GM19372 (cell line): ENCODE measurements around the gene AGXT.

Experiments used
- ATAC-seq: cut with Tn5 transposase; IDR thresholded peaks from one replicate; pipeline ENCODE4 v1.9.1; 2021; ENCODE audit warnings: mild to moderate bottlenecking, low read depth, moderate library complexity; ENCODE audit not compliant: unreplicated experiment

AGXT gene

DNA sequence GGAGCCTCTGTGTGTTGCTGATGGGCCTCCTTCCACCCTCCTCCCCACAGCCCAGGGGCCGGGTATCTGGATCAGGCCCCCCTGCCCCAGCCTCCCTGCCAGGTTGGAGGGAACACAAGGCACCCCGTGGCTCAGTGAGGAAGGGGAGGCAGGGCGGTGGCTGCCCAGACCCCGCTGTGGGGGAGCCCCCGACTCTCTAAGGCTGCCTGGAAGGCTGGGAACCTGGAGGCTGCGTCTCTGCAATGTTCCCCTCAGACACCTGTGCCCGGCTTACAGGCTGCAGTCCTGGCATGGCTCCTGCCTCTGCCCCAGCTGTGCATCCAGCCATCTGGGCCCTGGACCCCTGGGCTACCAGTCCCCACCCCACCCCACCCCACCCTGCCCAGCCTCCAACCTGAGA is 27.8 kb downstream of the AGXT start:
- no peak for ATAC-seq

DNA sequence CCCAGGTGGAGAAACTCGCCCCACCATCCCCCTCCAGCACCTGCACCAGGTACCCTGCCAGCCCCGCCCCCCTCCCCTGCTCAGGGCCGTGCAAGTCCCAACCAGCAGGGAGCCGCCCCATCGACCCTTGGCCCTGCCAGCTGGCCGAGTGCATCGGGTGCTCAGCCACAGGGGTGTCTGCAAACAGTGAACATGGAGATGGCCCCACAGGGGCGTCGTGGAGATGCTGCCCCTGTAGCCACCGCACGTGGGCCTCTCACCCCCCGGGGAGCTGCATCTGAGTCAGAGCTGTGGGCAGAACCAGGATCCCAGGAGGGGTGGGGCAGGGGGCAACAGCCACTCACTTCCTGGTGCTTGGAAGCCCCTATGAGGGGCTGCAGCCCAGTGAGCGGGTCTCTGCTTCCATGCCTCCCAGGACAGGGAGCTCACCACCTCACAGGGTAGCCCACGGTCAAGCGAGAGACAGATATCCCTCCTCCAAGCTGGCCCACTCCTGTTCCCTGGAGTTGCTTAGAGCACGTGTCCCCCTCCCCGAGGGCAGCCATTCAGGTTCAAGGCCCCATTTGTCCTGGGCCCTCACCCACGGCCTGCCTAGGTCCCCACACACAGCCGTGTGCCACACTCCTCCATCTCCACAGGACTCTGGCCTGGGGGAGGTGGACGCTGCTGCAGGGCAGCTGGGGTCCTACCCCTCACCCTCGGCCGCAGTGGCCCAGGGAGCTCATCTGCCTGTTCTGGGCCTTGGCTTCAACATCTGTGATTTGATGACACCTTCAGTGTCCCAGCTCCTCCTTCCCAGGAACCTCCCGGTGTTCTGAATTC is 28.5 kb downstream of the AGXT start:
- ATAC-seq, result no peak

DNA sequence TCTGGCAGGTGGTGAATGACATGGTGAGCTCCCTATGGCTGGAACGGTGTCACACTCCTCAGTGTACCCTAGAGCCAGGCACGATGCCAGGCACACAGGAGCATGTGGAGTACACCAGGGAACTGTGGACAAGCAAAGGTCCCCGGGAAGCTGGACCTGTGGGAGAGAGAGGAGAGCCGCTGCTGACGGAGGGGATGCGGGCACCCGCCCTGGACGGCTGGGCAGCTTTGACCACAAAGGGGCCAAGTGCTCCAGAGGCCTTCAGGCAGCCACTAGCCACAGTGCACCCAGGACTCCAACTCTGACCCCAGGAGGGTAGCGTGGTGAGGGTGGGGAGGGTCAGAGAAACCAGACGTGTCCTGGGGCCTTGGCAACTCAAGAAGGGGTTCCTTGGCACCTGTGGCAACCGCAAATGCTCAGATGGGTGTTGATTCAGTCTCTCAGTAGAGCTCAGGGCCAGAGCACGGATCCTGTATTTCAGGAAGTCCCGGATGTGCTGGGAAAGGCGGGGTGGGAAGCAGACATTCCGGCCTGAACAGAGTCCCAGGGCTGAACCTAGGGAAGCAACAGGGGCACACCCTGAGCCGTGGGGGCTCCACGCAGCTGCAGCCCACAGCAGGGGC is 29.6 kb downstream of the AGXT start:
- ATAC-seq, result no peak

DNA sequence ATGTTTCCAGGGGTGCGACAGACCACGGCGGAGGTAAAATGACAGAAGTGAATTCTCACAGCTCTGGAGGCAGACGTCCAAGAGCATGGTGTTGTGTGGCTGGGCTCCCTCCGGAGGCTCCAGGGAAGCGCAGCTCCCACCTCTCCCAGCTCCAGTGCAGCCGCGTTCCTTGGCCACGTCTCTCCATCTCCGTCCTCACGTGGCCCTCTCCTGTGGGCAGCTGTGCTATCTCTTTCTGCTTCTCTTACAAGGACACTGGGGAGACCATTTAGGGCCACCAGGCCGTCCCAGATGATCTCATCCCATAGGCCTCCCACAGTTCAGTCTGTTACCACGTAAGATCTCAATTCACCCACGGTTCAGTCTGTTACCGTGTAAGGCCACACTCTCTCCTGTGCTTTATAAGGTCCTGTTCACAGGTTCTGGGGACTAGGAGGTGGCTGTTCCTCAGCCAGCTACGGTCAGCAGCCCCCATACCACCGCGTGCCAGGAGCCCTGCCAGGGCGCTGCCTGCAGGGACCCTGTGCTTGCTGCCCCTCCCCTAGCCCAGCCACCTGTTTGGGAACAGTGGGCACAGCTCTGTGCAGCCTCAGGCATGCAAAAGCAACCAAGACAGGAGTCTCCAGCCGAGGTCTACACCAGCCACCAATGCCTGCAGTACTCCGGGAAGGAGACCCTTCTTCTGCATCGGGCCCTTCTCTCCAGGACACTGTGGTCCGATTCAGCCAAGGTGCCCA is 30.3 kb downstream of the AGXT start:
- no peak for ATAC-seq

DNA sequence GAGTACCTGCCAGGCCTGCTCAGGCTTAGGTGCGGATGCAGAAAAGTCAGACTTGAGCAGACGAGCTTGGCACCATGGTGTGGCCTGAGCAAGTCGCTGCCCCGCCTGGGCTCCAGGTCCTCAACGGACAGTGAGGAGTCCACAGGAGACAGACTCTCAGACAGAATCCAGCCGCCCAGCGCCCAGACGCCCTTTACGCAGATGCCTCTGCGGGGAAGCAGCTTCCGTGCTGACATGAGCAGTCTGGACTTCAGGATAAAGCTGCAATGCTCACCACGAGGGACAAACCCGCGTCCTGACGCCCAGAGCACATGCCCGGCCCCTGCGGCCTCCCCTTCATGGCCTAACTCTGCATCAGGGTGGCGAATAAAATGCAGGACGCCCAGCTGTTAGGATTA is 30.8 kb downstream of the AGXT start:
- no peak for ATAC-seq

DNA sequence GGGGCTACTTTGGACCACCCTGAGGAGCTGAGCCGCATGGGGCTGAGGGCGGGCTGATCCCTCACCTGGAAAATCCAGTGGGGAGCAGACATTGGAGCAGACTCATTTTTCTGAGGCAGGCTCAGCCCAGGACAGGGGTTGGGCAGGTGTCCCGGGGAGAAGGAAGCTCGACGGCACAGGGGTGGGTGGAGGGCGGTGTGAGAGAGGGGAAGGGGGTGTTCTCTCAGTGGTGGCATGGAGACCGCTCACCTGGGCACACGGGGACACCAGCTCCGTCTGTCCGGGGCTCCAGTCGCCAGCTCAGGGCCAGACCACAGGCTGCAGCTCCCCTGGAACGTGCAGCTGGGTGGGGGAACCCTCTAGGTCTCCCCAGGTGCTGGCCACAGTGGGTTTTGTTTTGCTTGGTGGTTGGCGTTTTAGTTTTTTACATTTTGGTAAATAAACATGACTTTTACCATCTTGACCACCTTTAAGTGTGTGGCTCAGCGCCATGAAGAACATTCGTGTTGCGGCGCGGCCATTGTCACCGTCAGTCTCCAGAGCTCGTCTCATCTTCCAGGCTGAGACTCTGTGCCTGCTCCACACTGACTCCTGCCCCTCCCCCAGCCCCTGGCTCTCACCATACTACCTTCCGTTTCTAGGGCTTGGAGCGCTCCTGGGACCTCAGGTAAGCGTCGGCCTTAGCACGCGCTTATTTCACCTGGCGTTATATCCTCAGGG is 31.7 kb downstream of the AGXT start:
- no peak for ATAC-seq

DNA sequence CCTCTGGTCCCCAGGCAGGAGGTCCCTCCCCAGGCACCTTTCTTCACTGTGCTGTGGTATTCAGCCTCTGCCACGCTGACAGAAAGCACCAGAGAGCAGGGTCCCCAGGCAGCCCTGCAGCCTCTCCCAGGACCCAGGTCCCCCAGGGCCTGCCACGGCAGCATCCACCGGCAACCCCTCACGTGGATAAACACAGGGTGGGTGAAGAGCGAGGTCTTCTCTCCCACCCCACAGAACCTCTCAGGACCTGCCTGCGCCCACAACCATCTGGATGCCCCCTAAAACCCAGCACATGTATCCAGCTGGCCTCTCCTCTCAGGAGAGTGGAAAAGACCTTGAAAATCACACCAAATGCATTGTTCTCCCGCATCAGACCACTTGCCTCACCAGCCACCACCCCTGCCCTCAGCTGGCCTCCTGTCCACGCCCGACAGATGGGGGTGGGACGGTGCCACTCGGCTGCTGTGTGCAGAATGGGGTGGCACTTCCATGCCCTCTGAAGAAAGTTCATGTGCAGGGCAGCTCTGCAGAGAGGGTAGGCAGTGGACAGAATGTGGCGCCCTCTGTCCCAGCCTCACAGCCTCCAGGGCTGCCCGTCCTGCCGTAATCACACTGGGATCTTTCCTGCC is 33.5 kb downstream of the AGXT start:
- ATAC-seq, result no peak

DNA sequence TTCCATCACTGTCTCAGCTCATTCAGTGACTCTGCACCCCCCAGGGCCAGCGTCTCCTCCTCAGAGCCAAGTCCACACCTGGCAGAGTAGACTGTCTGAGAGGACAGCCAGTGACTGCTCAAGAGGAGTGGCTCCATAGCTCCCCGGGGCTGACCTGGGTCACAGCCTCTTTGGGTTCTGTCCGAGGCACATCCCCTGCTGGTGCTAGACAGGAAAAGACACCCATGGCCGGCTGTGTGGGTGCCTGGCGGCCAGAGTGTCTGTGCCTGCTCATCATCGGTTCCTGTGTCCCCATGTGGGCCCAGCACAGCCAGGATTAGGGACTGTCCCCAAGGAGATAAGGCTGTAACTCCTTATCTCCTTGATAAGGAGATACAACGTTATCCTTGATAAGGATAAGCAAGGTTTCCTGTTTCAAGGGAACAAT is 34.0 kb downstream of the AGXT start:
- no peak for ATAC-seq

DNA sequence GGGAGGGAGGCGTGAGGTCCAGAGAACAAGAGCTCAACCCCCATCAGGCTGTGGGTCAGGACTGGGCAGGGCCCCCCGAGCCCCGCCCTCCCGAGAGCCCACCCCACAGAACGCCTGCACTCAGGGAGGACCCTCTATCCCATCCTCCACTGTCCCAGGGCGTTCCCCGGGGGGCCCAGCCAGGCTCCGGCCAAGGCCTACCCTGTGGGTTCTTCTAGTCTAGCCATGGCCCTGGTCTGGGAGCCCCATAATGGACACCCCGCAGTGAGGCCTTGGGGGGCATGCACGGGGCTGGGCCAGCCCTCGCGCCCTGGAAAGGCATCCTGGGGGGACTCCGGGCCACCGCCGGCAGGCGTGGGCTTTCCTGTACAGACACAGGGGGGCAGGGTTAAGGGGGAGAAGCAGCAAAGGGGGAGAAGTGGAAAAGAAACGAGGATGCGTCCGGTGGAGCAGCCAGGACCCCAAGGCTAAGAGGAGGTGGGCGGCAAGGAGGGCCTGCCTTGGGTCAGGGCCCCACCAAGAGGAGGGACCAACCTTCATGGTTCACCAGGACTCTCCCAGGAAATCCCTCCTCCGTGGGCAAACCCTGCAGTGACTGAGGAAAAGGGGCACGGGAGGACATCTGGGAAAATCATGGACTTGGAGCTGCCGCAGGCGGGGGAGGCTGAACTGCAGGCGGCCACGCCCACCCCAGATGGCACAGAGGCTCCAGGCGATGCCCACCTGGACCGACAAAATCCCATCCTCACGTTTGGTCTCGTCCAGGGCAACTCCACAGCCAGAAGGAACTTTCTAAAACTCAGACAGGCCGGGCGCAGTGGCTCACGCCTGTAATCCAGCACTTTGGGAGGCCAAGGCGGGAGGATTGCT is 34.8 kb downstream of the AGXT start:
- no peak for ATAC-seq

DNA sequence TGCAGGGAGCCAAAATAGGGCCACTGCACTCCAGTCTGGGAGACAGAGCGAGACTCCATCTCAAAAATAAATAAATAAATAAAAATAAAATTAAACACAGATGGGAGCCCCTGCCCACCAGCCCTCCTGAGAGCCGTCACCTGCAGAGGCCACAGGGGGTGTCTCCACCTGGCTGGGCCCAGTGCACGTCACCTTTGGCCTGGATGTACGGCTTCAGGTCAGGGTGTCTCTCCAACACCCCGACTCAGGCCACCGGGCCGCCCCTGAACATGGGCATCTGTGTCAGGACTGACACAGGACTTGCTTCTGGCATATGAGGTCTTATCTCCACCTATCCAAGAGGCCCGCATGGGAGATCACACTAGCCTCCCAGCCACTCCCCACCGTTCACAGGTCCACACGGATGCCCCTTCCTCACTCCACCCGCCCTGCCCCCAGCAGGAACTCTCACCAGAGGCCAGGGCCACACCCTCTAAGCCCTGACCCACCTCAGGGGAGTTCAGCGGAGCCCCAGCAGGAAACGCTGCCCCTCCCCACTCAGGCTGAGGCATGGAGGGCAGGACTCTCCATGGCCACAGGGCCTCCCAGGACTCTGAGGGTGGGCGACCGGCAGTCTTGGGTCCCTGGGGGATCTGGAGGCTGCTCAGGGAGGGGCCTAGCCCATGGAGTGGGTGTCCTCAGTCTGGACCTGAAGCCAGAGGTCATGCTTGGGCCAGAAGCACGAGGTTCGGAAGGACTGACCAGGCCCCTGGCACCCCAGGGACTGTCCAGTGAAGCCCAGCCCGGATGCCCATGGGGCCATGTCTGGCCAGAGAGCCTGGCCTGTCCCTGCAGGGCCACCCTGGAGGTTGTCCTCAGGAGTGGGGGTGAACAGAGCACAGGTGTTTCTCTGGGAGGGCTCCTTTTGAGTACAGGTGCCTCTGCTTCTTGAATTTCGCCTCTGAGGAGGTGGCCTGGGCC is 35.9 kb downstream of the AGXT start:
- ATAC-seq, result no peak

DNA sequence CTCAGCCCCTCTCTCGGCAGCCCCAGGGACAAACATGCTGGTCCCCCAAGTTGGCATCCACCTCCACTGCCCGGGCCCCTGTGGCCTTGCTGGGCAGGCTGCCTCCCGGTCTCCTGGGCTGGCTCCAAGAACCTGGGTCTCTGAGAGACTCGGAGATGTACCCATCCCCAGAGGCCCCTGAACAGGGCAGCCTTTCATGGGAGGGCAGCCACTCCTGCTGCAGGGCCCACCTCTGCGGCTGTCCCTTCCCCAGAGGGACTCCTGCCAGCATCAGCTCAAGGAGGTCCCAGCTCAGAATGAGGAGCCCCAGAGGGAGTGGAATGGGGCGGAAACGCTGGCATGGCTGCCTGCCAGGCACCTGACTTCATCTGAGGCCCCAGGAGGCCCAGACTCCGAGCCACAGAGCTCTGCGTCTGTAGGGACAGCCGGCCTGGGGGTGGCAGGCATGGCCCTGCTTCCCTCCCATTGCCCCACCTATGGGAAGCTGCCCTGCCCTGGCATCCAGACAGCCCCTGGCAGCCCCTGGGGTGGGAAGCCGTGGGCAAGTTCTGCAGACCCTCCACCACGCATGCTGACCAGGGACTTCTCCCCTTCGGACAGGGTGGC is 36.7 kb downstream of the AGXT start:
- no peak for ATAC-seq

DNA sequence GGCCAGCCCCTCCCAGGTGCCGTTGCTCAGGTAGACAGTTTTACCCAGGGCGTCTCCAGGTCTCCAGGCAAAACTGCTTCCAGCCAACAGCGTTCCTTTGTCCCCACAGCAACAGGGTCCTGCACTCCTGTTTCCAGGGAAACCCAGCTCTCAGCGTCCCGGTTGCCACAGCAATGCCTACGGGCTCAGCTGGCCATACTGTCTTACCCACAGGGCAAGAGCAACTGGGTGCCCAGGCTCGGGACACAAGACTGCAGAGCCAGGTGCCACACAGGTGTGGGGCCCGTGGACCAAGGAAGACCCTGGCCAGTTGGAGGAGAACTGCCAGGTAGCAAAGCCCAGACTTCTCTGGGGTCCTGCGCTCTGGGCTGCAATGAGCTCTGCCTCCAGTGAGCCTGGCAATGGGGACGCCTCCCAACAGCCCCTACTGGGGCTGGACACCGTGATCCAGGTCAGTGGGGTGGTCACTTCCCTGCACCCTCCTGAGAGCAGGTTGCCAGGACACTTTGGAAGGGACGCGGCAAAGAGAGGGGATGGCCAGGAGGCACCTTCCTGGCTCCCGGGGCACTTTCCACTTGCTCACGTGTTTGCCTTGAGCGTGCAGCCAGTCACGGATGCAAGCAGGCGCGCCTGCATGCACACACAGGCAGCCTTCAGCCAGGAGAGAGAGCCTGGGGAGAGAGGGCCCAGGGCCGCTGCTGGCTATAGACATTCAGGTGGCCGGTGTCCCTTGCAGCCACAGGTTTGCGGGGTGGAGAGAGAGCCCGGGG is 37.7 kb downstream of the AGXT start, which contains the start of gene CROCC2:
Gene CROCC2 (plus strand): TSS at position 196 of the 770 bp plus-strand sequence. CDS start 178 bp downstream, at position 374.
- ATAC-seq, result no peak

DNA sequence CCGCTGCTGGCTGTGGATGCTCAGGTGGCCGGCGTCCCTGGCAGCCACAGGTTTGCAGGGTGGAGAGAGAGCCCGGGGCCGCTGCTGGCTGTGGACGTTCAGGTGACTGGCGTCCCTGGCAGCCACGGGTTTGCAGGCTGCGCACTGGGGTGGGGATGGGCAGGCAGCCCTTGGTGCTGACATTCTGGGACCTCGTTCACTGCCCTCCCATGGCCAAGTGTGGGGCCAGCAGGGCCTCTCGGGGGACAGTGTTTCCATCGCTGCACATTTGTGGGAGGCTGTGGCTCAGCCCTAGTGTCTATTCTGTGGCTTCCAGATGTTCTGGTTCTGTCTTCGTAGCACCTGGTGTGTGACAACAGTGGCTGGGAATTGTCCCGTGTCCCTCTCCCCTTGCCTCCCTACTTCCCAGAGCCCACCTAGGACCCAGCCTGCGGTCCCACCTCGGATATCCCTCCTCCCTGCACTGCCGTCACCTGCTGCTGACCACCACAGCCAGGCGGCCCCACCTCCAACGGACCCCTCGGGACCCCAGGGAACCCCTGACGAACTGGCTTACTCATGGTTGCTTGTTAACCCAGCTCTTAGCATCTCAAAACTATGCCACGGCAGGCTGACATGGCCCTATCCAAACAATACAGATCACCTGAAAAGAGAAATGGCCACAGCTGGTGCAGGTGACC is 38.4 kb downstream of the AGXT start:
- ATAC-seq, result no peak

DNA sequence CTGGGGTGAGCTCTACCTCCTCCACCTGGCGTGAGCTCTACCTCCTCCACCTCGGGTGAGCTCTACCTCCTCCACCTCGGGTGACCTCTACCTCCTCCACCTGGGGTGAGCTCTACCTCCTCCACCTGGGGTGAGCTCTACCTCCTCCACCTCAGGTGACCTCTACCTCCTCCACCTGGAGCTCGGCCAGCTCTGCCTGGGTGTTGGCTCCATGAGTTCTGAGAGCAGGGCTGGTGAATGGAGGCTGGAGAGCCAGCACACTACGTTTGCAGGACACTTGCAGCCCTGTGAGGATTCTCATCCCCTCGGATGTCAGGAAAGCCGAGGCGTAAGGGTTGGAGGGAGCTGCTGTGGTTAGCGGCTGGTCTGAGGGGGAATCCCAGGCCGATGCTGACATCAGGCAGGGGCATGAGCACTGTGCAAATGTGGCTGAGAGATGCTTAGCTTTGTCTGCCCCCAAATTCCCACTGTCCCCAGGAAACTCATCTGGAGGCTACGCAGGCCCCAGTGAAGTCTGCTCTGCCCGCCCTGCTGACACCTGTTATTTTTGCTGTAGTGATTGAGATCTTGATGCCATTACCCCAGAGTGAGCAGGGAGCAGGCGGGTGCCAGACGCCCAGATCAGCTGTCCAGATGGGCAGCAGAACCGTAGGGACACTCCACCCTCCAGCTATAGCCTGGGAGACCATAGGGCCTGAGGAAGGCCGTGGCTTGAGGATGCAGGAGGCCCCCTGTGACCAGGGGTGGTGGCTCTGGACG is 40.8 kb downstream of the AGXT start:
- ATAC-seq, result no peak

DNA sequence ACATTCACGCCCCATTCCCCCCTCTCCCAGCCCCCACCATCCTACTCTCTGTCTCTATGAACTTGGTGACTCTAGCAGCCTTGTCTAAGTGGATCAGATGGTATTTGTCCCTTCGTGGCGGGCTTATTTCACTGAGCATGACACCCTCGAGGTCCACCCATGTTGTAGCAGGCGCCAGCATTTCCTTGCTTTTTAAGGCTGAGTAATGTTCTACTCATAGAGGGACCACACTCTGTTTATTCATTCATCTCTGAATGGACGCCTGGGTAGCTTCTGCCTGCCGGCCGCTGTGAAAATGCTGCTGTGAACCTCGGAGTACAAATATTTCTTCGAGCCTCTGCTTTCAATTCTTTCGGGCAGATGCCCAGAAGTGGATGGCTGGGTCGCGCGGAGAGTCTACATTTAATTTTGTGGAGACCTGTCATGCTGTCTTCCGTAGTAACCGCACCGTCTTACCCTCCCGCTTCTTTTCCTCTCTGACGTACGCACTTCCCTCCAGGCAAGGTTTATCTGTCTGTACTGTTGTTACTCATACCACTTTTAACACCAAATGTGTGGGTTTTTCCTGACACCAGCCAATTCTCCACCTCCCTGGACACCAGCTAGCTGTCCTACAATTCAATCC is 43.1 kb downstream of the AGXT start:
- ATAC-seq, result no peak
